Effector memory CD8-positive, alpha-beta T cell (primary cell): Measurements from ENCODE around the gene PCED1B.
A peak's percentile ranks its signal among the peaks of the same experiment; 100 is the strongest.

Source experiments
- ATAC-seq: fragments of 150-1000 bp; cut with Tn5 transposase; replicated peaks from 2 replicates; pipeline ENCODE4 v1.10.0; 2021; ENCODE audit warnings: mild to moderate bottlenecking, moderate library complexity
- DNase-seq, 3 experiments: peaks; one replicate each; pipeline ENCODE4 v3.0.0; 2021
- H3K27ac Mint-ChIP-seq, 2 donors: one replicate each; pipeline ENCODE4 v1.8.0; 2022; ENCODE audit warnings: mild to moderate bottlenecking in 2 of 2, mixed read lengths in 2 of 2, moderate library complexity in 2 of 2
- H3K27me3 Mint-ChIP-seq, 2 donors: one replicate each; pipeline ENCODE4 v1.8.0; 2022; ENCODE audit warnings: mixed read lengths in 2 of 2
- H3K36me3 Mint-ChIP-seq: one replicate; pipeline ENCODE4 v1.8.0; 2022; ENCODE audit warnings: mild to moderate bottlenecking, moderate library complexity, mixed read lengths; ENCODE audit not compliant: insufficient read depth
- H3K4me1 Mint-ChIP-seq, 2 donors: one replicate each; pipeline ENCODE4 v1.8.0; 2022; ENCODE audit warnings: low read depth in 2 of 2, mixed read lengths in 2 of 2
- H3K4me3 Mint-ChIP-seq, 2 donors: one replicate each; pipeline ENCODE4 v1.8.0; 2022; ENCODE audit warnings: mild to moderate bottlenecking in 2 of 2, mixed read lengths in 2 of 2, moderate library complexity in 2 of 2
- H3K9me3 Mint-ChIP-seq, 2 donors: one replicate each; pipeline ENCODE4 v1.8.0; 2022; ENCODE audit warnings: mixed read lengths in 2 of 2

PCED1B gene

GRCh38 chr12:47245623-47246022, 166.2 kb downstream of the PCED1B start:
- peaks cover 0 to 4% of the 10 kb centered on the region in 2 donors for H3K9me3 Mint-ChIP-seq
- no peak overlapping the region for H3K4me3 Mint-ChIP-seq
- H3K27me3 Mint-ChIP-seq, result no peaks in the 10 kb centered on the region
- no peak overlapping the region for H3K27ac Mint-ChIP-seq
- DNase-seq (no peak), ATAC-seq (no peak)
- H3K36me3 Mint-ChIP-seq, result no peaks in the 10 kb centered on the region
- H3K4me1 Mint-ChIP-seq, result peaks cover 5 to 9% of the 10 kb centered on the region in 2 donors

- no peaks in the 10 kb centered on the region for H3K27me3 Mint-ChIP-seq
- DNase-seq, result no peak
- ATAC-seq, result no peak
- no peaks in the 10 kb centered on the region for H3K36me3 Mint-ChIP-seq
- H3K4me1 Mint-ChIP-seq, result peaks cover 3 to 4% of the 10 kb centered on the region in 2 donors
- no peak overlapping the region for H3K4me3 Mint-ChIP-seq
- peaks cover 0 to 8% of the 10 kb centered on the region in 2 donors for H3K9me3 Mint-ChIP-seq
- H3K27ac Mint-ChIP-seq, result no peak overlapping the region
These were observed 168.0 kb downstream of the PCED1B start for GRCh38 chr12:47247418-47247817.

- H3K36me3 Mint-ChIP-seq, result no peaks in the 10 kb centered on the region
- H3K27me3 Mint-ChIP-seq, result no peaks in the 10 kb centered on the region
- ATAC-seq (no peak), DNase-seq (no peak)
- H3K4me1 Mint-ChIP-seq, result peaks cover 0 to 6% of the 10 kb centered on the region in 2 donors
- H3K27ac Mint-ChIP-seq, result no peak overlapping the region
- no peak overlapping the region for H3K4me3 Mint-ChIP-seq
- peaks cover 2 to 14% of the 10 kb centered on the region in 2 donors for H3K9me3 Mint-ChIP-seq
These were observed 169.7 kb downstream of the PCED1B start for GRCh38 chr12:47249082-47249481.

- no peak overlapping the region for H3K27ac Mint-ChIP-seq
- ATAC-seq, result no peak
- H3K36me3 Mint-ChIP-seq, result no peaks in the 10 kb centered on the region
These were observed 170.4 kb downstream of the PCED1B start for GRCh38 chr12:47249719-47250357.

GRCh38 chr12:47251919-47252318, 172.5 kb downstream of the PCED1B start:
- DNase-seq (no peak), ATAC-seq (no peak)
- no peaks in the 10 kb centered on the region for H3K27me3 Mint-ChIP-seq
- peaks cover 0 to 7% of the 10 kb centered on the region in 2 donors for H3K4me1 Mint-ChIP-seq
- no peaks in the 10 kb centered on the region for H3K36me3 Mint-ChIP-seq
- H3K9me3 Mint-ChIP-seq, result peaks cover 2 to 23% of the 10 kb centered on the region in 2 donors
- no peak overlapping the region for H3K4me3 Mint-ChIP-seq
- H3K27ac Mint-ChIP-seq, result no peak overlapping the region

More at GRCh38 chr12:47249719-47250357, 170.4 kb downstream of the PCED1B start:
- DNase-seq, result no peak
- Mint-ChIP-seq H3K4me1 (peaks cover 0 to 7% of the 10 kb centered on the region in 2 donors), H3K27me3 (no peaks in the 10 kb centered on the region), H3K9me3 (peaks cover 2 to 14% of the 10 kb centered on the region in 2 donors), H3K4me3 (no peak overlapping the region)

GRCh38 chr12:47264951-47265350, 185.5 kb downstream of the PCED1B start:
- Mint-ChIP-seq H3K27ac (peak overlapping the region; percentile 8 to 67), H3K9me3 (no peaks in the 10 kb centered on the region), H3K27me3 (no peaks in the 10 kb centered on the region), H3K4me1 (peaks cover 26 to 32% of the 10 kb centered on the region in 2 donors), H3K36me3 (no peaks in the 10 kb centered on the region), H3K4me3 (peak overlapping the region in 1 of 2 donors; percentile 23)
- ATAC-seq (no peak), DNase-seq (no peak)

- ATAC-seq (no peak), DNase-seq (no peak)
- Mint-ChIP-seq H3K4me1 (peaks cover 26 to 32% of the 10 kb centered on the region in 2 donors), H3K4me3 (peak overlapping the region in 1 of 2 donors; percentile 23), H3K27me3 (no peaks in the 10 kb centered on the region), H3K36me3 (no peaks in the 10 kb centered on the region), H3K27ac (peak overlapping the region; percentile 8 to 67), H3K9me3 (no peaks in the 10 kb centered on the region)
These were observed 186.0 kb downstream of the PCED1B start for GRCh38 chr12:47265391-47265790.

GRCh38 chr12:47267571-47267970, 188.2 kb downstream of the PCED1B start:
- DNase-seq, result no peak
- no peaks in the 10 kb centered on the region for H3K27me3 Mint-ChIP-seq
- H3K27ac Mint-ChIP-seq, result no peak overlapping the region
- no peak overlapping the region for H3K4me3 Mint-ChIP-seq
- no peak for ATAC-seq
- no peaks in the 10 kb centered on the region for H3K36me3 Mint-ChIP-seq
- H3K9me3 Mint-ChIP-seq, result no peaks in the 10 kb centered on the region
- peaks cover 31 to 32% of the 10 kb centered on the region in 2 donors for H3K4me1 Mint-ChIP-seq

GRCh38 chr12:47268501-47269454, 189.4 kb downstream of the PCED1B start:
- DNase-seq (no peak), ATAC-seq (no peak)
- H3K4me1 Mint-ChIP-seq, result peaks cover 32 to 34% of the 10 kb centered on the region in 2 donors
- no peaks in the 10 kb centered on the region for H3K9me3 Mint-ChIP-seq
- H3K4me3 Mint-ChIP-seq, result no peak overlapping the region
- no peaks in the 10 kb centered on the region for H3K36me3 Mint-ChIP-seq
- H3K27me3 Mint-ChIP-seq, result no peaks in the 10 kb centered on the region
- H3K27ac Mint-ChIP-seq, result no peak overlapping the region

- Mint-ChIP-seq H3K36me3 (no peaks in the 10 kb centered on the region), H3K4me1 (peaks cover 24 to 27% of the 10 kb centered on the region in 2 donors)
- ATAC-seq, result no peak
These were observed 190.5 kb downstream of the PCED1B start for GRCh38 chr12:47269916-47270315.

GRCh38 chr12:47270782-47271664, 191.6 kb downstream of the PCED1B start:
- peak; percentile 33 for ATAC-seq
- H3K36me3 Mint-ChIP-seq, result no peaks in the 10 kb centered on the region
- DNase-seq, result no peak
- no peak overlapping the region for H3K4me3 Mint-ChIP-seq
- no peaks in the 10 kb centered on the region for H3K9me3 Mint-ChIP-seq
- peaks cover 23 to 24% of the 10 kb centered on the region in 2 donors for H3K4me1 Mint-ChIP-seq
- no peaks in the 10 kb centered on the region for H3K27me3 Mint-ChIP-seq
- H3K27ac Mint-ChIP-seq, result no peak overlapping the region

More at GRCh38 chr12:47269916-47270315, 190.5 kb downstream of the PCED1B start:
- Mint-ChIP-seq H3K27ac (peak overlapping the region in 1 of 2 donors; percentile 23), H3K27me3 (no peaks in the 10 kb centered on the region), H3K9me3 (no peaks in the 10 kb centered on the region), H3K4me3 (no peak overlapping the region)
- DNase-seq, result no peak

- DNase-seq, result no peak
- Mint-ChIP-seq H3K4me1 (peaks cover 31% of the 10 kb centered on the region in 2 donors), H3K27me3 (no peaks in the 10 kb centered on the region), H3K9me3 (no peaks in the 10 kb centered on the region), H3K4me3 (no peak overlapping the region), H3K27ac (no peak overlapping the region), H3K36me3 (no peaks in the 10 kb centered on the region)
- no peak for ATAC-seq
These were observed 192.4 kb downstream of the PCED1B start for GRCh38 chr12:47271800-47272239.
